ENCODE data around the gene SGCE.

- TF ChIP-seq CTCF (IDR thresholded peaks at IDR 0.05 in 8 of 11, conservative IDR thresholded peaks at IDR 0.05 in 3 of 11): no peak
- TF ChIP-seq POLR2AphosphoS5 (IDR thresholded peaks at IDR 0.05): no peak
- no peak for TF ChIP-seq POLR2A (IDR thresholded peaks at IDR 0.05)
Measured at GRCh38 chr7:94642838-94643653, 12.9 kb downstream of the SGCE start.
